Ovary (tissue), 3 donors: ENCODE measurements around the gene UBR4.

Source experiments
- EP300 ChIP-seq: sonication (generic); formaldehyde crosslinking; IDR thresholded peaks from one replicate; pipeline ENCODE4 v1.6.1; 2017; ENCODE audit warnings: antibody characterized with exemption
- POLR2A ChIP-seq: fragments of 450-650 bp; IDR thresholded peaks from one replicate; pipeline ENCODE4 v1.6.1; 2017; ENCODE audit warnings: antibody characterized with exemption, mild to moderate bottlenecking, moderate library complexity
- TF ChIP-seq, protein P1 (sequence below), 3 donors: fragments of 450-650 bp in 2 of 3; fragments of 200-600 bp in 1 of 3; IDR thresholded peaks; one replicate each; pipeline versions ENCODE4 v1.5.1 to v1.8.0; 2016 to 2022; ENCODE audit warnings: antibody characterized with exemption in 3 of 3, mild to moderate bottlenecking in 1 of 3
- donor health status: DM: no; HTN: no; CAD: no.

DNA sequence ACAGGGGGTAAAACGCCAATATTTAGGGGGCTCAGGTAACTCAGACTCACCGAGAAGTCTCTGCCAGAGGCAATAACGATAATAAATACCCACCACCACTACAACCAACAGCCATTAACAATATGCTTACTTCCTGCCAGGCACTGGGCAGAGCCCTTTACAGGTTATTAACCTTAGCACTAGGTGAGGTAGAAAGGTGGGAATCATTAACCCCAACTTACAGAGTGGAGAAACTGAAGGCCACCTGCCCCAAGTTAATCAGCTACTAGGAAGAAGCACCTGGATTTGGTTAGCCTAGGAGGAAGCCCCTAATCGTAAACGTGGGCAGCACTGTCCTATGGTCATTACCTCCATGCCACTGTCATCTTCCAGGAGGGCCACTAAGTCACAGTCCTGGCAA is 110.0 kb downstream of the UBR4 start:
- TF ChIP-seq, protein P1, sequence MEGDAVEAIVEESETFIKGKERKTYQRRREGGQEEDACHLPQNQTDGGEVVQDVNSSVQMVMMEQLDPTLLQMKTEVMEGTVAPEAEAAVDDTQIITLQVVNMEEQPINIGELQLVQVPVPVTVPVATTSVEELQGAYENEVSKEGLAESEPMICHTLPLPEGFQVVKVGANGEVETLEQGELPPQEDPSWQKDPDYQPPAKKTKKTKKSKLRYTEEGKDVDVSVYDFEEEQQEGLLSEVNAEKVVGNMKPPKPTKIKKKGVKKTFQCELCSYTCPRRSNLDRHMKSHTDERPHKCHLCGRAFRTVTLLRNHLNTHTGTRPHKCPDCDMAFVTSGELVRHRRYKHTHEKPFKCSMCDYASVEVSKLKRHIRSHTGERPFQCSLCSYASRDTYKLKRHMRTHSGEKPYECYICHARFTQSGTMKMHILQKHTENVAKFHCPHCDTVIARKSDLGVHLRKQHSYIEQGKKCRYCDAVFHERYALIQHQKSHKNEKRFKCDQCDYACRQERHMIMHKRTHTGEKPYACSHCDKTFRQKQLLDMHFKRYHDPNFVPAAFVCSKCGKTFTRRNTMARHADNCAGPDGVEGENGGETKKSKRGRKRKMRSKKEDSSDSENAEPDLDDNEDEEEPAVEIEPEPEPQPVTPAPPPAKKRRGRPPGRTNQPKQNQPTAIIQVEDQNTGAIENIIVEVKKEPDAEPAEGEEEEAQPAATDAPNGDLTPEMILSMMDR (IDR thresholded peaks at IDR 0.05): no peak
- TF ChIP-seq POLR2A (no peak), EP300 (no peak)
